ENCODE data around the gene GP2.

GP2 gene

DNA sequence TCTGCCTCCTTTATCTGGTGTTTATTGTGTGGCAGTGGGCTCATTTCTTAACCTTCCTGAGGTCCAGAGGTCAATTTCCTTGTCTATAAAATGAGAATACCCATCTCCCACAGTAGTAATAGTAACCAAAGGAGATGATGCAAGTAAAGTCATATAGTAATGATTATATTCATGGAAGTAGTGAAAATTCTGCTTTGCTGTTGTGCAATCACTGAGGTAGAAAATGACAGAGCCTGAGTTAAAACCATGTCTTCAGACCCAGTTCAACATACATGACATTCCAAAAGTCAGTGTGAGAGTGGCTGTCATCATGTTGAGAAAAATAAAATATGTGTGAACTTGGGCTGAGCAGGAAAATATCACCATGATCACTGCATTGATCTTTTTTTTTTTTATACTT, 26.1 kb upstream of the GP2 start:
- Histone ChIP-seq H3K9me3 (ENCODE audit: insufficient read depth, low read depth, low read length) (peaks cover 6% of the 10 kb centered on the region; the same call in 1 of the 2 replicates), H3K27me3 (ENCODE audit: insufficient read depth, low read length, poor library complexity, severe bottlenecking) (no peaks in the 10 kb centered on the region), H3K4me3 (ENCODE audit: low read length, poor library complexity, severe bottlenecking) (no peak overlapping the region), H3K4me1 (ENCODE audit: insufficient read depth, low read length, poor library complexity, severe bottlenecking) (no peaks in the 10 kb centered on the region), H4K20me1 (ENCODE audit: insufficient read depth, low read length, poor library complexity, severe bottlenecking) (no peaks in the 10 kb centered on the region), H3K4me2 (ENCODE audit: low read depth, low read length, poor library complexity, severe bottlenecking) (no peak overlapping the region), H3K9ac (ENCODE audit: low read depth, low read length, poor library complexity, severe bottlenecking) (no peak overlapping the region), H3F3A (ENCODE audit: low read depth) (no peaks in the 10 kb centered on the region), H3K9me2 (replicated peaks; ENCODE audit: low read depth, low read length) (no peaks in the 10 kb centered on the region), H2AFZ (ENCODE audit: low read length) (no peak overlapping the region), H3K36me3 (ENCODE audit: insufficient read depth, low read length) (no peaks in the 10 kb centered on the region), H3K79me2 (ENCODE audit: insufficient read depth, low read length) (no peaks in the 10 kb centered on the region)
- TF ChIP-seq, protein P1, sequence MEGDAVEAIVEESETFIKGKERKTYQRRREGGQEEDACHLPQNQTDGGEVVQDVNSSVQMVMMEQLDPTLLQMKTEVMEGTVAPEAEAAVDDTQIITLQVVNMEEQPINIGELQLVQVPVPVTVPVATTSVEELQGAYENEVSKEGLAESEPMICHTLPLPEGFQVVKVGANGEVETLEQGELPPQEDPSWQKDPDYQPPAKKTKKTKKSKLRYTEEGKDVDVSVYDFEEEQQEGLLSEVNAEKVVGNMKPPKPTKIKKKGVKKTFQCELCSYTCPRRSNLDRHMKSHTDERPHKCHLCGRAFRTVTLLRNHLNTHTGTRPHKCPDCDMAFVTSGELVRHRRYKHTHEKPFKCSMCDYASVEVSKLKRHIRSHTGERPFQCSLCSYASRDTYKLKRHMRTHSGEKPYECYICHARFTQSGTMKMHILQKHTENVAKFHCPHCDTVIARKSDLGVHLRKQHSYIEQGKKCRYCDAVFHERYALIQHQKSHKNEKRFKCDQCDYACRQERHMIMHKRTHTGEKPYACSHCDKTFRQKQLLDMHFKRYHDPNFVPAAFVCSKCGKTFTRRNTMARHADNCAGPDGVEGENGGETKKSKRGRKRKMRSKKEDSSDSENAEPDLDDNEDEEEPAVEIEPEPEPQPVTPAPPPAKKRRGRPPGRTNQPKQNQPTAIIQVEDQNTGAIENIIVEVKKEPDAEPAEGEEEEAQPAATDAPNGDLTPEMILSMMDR (conservative IDR thresholded peaks at IDR 0.05; ENCODE audit: low read length), result no peak
- no peak for TF ChIP-seq EZH2phosphoT487 (IDR thresholded peaks at IDR 0.05; ENCODE audit: borderline replicate concordance)

DNA sequence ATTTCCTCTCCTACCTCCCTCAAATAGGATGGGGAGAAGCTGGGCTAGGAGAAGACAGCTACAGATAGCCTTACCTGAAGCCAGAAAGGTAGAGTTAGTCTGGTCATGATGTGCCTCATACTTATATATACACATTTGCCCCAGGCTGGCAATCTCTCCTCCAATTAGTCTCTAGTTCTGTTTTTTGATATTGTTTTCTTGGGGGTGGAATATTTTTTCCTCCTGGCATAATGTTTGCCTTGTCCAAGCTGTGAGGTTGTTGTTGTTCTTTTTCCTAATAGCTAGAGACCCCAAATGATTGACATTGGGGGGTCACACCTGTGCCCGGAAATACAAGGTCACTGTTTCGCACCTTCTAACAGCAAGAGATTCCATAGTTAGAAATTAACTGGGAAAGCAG, 25.3 kb upstream of the GP2 start, which contains the start of gene UMOD:
Gene UMOD, minus strand, starts transcription at position 101 of the 400 bp plus-strand sequence. CDS start 1,978 bp downstream, outside the sequence.
- Histone ChIP-seq H3K4me1 (ENCODE audit: insufficient read depth, low read length, poor library complexity, severe bottlenecking) (no peaks in the 10 kb centered on the region), H4K20me1 (ENCODE audit: insufficient read depth, low read length, poor library complexity, severe bottlenecking) (no peaks in the 10 kb centered on the region)

DNA sequence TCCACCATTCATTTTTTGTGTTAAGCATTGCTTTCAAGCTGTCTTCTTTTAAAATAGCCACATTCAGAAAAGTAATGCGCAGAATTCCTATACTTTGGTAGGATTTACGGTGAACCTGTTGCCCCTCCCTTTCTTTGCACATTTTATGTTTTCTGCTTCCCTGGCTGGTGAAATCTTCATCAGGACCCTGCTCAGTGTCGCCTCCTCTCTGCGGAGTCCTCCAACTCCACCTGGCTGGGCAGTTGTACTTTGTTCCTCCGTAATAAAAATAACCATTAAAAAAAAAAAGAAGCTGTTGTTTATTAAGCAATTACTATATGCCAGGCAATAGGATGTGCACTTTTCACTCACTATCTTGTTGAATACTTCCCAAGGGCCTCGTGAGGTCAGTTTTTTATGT, 22.3 kb upstream of the GP2 start:
- H3K27me3 ChIP-seq (ENCODE audit: insufficient read depth, low read length, poor library complexity, severe bottlenecking), result no peaks in the 10 kb centered on the region
- TF ChIP-seq, protein P1 (conservative IDR thresholded peaks at IDR 0.05; ENCODE audit: low read length), result no peak
- no peak overlapping the region for H3K4me2 ChIP-seq (ENCODE audit: low read depth, low read length, poor library complexity, severe bottlenecking)
- H3K4me3 ChIP-seq (ENCODE audit: low read length, poor library complexity, severe bottlenecking), result no peak overlapping the region
- H3K4me1 ChIP-seq (ENCODE audit: insufficient read depth, low read length, poor library complexity, severe bottlenecking), result no peaks in the 10 kb centered on the region
- no peak overlapping the region for H2AFZ ChIP-seq (ENCODE audit: low read length)
- H3K79me2 ChIP-seq (ENCODE audit: insufficient read depth, low read length), result no peaks in the 10 kb centered on the region
- H3F3A ChIP-seq (ENCODE audit: low read depth), result no peaks in the 10 kb centered on the region
- no peaks in the 10 kb centered on the region for H3K9me3 ChIP-seq (ENCODE audit: insufficient read depth, low read depth, low read length)
- no peaks in the 10 kb centered on the region for H3K36me3 ChIP-seq (ENCODE audit: insufficient read depth, low read length)
- H4K20me1 ChIP-seq (ENCODE audit: insufficient read depth, low read length, poor library complexity, severe bottlenecking), result no peaks in the 10 kb centered on the region
- H3K9me2 ChIP-seq (replicated peaks; ENCODE audit: low read depth, low read length), result no peaks in the 10 kb centered on the region
- no peak overlapping the region for H3K9ac ChIP-seq (ENCODE audit: low read depth, low read length, poor library complexity, severe bottlenecking)

More for the DNA sequence above, 25.3 kb upstream of the GP2 start, which contains the start of gene UMOD:
- Histone ChIP-seq H3F3A (ENCODE audit: low read depth) (no peaks in the 10 kb centered on the region), H3K27me3 (ENCODE audit: insufficient read depth, low read length, poor library complexity, severe bottlenecking) (no peaks in the 10 kb centered on the region), H2AFZ (ENCODE audit: low read length) (no peak within 1 kb of the TSS), H3K4me3 (ENCODE audit: low read length, poor library complexity, severe bottlenecking) (no peak within 1 kb of the TSS), H3K36me3 (ENCODE audit: insufficient read depth, low read length) (no peaks in the 10 kb centered on the region), H3K9me2 (replicated peaks; ENCODE audit: low read depth, low read length) (no peaks in the 10 kb centered on the region), H3K9ac (ENCODE audit: low read depth, low read length, poor library complexity, severe bottlenecking) (no peak within 1 kb of the TSS), H3K4me2 (ENCODE audit: low read depth, low read length, poor library complexity, severe bottlenecking) (no peak within 1 kb of the TSS), H3K9me3 (ENCODE audit: insufficient read depth, low read depth, low read length) (peaks cover 4% of the 10 kb centered on the region; the same call in 1 of the 2 replicates), H3K79me2 (ENCODE audit: insufficient read depth, low read length) (no peaks in the 10 kb centered on the region)
- TF ChIP-seq, protein P1 (conservative IDR thresholded peaks at IDR 0.05; ENCODE audit: low read length), result no peak
- no peak for TF ChIP-seq EZH2phosphoT487 (IDR thresholded peaks at IDR 0.05; ENCODE audit: borderline replicate concordance)
